Measurements from ENCODE around the gene PRKCZ.

The PRKCZ gene

GRCh38 chr1:2183937-2184334 is 133.7 kb downstream of the PRKCZ start:
- no peak for DNase-seq

DNA sequence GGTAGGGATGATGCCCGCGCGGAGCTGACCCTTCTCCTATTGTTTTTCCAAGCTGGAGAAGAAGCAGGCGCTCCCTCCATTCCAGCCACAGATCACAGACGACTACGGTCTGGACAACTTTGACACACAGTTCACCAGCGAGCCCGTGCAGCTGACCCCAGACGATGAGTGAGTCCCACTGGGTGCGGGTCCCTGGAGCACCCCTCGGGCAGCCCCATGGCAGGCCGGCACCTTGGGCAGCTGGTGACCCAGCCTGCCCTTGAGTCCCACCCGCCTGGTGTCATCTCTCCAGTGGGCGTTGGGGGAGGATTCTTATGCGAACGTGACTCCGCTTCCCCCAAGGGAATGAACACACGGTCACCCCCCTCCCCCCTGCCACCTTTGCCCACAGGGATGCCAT is 134.3 kb downstream of the PRKCZ start:
- no peak for DNase-seq

DNA sequence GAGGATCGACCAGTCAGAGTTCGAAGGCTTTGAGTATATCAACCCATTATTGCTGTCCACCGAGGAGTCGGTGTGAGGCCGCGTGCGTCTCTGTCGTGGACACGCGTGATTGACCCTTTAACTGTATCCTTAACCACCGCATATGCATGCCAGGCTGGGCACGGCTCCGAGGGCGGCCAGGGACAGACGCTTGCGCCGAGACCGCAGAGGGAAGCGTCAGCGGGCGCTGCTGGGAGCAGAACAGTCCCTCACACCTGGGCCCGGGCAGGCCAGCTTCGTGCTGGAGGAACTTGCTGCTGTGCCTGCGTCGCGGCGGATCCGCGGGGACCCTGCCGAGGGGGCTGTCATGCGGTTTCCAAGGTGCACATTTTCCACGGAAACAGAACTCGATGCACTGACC is 134.7 kb downstream of the PRKCZ start:
- DNase-seq: no peak

- no peak for DNase-seq
These were observed 136.0 kb downstream of the PRKCZ start for GRCh38 chr1:2185880-2186855.

DNA sequence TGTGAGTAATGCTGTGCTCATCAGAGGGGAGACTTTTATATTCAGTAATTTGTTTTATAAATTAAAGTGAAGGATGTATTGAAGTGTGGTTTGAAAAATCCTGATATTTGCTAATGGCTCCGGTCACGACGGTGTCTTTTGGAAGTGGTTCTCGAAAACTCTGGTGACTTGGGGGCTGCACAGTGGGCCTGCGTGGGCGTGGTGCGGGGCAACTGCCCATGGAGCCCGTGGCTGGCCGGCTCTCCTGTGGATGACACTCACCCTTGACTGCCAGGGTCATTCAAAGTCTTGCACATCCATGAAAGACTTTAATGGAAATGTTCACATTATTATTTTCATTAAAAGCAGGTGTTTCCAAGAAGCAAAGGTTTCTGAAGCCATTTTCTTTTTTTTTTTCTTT is 136.7 kb downstream of the PRKCZ start:
- no peak for DNase-seq

DNA sequence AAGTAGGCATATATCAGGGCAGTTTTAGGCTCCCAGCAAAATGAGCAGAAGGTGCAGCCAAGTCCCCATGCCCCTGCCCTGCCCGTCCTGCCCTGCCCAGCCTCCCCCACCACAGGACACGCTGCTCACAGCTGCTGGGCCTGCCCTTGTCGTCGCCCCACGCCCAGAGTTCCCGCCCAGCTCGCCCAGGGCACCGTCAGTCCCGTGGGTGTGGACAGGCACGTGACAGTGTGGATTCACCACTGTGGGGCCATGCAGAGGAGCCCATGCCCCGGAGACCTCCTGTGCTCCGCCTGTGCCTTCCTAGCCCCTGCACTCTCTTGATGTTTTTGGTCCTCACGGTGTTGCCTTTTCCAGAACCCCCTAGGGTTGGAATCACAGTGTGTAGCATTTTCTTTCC is 137.4 kb downstream of the PRKCZ start:
- no peak for DNase-seq

DNA sequence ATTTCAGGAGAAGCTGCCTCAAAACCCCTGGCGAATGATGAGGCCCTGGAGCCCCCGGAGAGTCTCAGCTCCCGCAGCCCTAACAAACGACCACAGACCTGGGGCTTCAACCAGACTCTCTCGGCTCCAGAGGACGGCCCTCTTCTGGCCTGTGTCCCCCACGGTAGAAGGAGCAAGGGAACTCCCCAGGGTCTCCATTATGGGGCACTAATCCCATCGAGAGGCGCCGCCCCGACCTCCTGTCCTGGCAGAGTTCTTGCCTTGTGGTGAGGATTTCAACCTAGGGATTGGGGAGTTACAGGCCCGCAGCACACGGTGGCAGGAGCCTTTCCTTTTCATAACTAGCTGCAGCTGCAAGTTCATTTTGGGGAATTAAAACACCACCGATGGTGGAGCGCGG is 138.1 kb downstream of the PRKCZ start:
- no peak for DNase-seq

DNA sequence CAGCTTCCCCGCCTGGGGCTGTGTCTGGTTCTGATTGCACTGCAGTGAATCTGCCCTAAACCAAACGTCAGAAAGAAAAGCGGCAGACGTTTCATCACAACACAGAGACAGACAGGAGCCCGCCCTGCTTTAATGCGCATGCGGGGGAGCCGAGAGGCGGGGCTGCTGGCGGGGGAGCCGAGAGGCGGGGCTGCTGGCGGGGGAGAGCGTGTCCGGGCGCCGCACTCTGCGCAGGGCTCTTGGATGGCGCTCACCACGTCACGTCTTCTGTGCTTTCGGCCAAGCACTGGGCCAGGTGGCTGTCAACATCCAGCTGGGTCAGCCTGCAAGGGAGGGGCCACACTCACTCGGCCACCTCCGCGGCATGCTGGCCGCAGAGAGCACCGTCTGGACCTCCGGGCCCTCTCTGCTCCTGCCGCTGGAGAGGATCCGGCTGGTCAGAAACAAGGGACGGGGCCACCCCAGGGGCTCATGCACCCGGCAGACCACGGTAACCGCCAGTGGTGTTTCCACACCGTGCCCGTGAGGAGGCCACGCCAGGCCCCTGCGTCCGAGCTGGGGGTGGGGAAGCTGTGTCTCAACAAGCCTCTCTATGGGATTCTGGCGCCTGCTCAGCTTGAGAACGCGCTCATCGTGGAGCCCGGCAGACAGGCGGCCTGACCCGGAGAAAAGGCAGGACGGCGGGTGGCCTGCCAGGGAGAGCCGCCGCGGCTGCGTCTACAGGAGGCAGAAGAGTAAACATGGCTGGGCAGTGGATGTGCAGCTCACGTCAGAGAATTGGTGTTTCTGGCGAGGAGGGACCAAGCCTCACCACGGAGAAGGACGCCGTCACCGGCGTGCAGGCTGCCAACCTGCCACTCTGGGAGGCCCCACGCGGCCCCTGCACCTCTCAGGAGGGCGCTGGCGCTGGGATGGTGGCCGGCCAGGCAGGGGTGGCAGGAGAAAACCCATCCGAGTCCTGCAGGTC is 139.5 kb downstream of the PRKCZ start:
- peak; percentile 37 for DNase-seq

- DNase-seq: no peak
These were observed 140.3 kb downstream of the PRKCZ start for GRCh38 chr1:2190491-2190976.

DNA sequence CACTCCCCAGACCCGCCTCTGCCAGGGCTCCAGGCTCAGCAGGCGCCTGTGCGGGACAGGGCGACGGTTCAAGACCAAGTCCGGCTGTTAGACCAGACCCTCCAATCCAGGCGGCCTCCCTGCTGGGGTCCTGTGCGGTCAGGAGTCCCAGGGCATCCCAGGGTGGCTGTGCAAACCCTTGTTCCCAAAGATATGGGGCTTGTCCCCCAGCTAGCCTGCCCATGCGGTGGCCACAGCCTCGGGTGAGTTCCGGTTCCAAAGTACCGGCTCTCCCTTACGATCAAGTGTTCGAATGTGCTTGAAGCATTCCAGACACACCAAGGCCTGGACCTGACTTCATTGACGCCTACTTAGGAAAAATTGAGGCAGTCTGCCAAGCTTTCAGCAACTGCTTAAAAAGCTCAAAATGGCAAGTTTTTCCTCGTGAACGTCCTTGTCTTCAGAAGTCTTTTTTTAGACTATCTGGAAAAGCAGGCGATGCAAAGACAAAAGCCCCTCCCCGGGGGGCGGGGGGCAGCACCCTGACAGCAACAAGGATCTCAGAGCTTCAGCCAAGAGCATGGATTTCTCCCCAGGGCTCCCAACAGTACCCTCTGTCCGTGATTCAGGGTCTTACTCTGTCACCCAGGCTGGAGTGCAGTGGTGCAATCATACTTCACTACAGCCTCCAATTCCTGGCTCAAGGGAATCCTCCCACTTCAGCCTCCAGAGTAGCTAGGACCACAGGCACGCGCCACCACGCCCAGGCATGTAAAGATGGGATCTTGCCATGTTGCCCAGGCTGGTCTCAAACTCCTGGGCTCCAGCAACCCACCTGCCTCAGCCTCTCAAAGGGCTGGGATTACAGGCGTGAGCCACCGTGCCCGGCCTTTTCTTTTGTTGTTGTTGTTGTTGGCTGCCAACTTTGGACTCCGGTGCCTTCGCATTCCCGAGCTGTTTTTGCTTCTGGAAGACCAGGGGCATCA is 142.1 kb downstream of the PRKCZ start:
- no peak for DNase-seq

GRCh38 chr1:2193514-2194281 is 143.5 kb downstream of the PRKCZ start:
- no peak for DNase-seq

DNA sequence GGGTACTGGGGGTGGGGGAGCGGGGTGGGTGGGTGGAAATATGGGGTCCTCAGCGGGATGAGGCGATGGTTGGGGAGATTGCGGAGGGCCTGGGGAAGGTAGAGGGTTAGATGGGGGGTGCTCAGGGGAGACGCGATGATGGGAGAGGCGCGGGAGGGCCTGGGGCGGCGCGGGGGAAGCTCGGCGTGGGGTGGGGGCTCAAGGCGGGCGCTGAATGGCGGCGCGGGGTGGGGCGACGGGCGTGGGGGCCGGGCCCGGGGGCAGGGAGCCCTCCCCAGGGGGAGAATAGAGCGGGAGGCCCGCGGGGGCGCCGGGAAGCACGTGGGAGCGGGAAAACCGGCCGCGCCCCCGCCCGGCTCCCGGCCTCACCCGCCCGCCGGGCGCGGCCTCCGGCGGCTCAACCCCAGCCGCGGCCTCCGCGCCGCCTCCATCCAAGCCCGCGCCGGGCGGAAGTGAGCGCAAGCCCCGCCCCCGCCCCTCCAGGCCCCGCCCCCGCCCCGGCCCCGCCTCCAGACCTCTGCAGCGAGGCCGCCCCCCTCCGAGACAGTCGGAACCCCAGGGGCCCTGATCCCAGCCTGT is 144.2 kb downstream of the PRKCZ start, which contains the start of gene FAAP20:
TSS of gene FAAP20 (minus strand) at position 454 of the 579 bp plus-strand sequence. CDS start at position 431, 23 bp downstream.
- DNase-seq: peak; percentile 55

DNA sequence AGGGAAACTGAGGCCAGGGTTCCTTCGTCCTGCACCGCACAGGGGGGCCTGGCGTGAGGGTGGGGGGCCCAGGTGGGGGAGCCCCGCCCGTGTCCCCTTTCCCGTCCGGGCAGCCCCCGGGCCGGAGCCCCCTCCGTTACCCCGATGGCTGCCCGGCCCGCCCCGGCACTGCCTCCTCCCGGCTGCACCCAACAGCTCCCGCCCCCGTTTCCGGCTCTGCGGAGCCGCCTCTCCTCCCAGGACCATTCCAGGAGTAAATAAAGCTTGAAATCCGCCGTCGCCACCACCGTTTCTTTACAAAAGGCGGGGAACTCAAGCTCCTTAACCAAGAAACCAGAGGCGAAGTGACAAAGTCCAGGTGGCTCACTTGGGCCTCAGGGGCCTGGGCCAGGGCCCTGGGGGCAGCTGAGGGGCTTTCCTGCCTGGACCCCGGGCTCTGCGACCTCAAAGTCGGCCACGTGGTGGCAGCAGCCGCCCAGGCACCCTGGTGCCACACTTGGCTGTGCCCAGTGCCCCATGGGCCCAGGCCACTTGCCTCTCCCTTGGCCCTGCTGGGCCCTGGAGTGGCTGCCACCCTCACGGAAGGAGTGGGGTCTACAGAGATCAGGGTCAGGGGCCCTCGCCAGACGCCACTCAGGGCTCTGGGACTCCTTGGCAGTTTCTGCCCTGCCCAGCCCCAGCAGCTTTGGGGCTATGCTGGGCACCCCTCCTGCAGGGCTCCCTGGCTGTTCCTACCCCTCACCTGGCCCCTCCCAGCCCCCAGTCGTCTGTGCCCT is 144.9 kb downstream of the PRKCZ start:
- DNase-seq: peak; percentile 55

DNA sequence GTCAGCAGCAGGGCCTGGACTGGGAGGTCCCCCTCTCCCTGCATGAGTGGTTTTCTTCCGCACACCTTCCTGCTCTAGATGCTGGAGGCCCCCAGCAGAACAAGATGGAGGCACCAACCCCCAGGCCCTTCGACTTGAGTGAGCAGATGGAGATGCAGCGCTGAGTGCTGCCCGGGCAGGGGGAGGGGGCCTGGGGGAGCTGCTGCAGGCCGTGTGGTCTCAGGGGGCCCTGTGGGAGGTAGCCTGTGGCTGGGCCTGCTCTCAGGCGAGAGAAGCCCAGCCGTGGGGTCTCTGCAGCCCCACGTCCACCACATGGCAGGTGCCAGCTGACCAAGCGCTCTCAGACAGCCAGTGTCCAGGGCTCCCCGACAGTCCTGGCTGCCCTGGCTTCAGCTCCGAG is 145.6 kb downstream of the PRKCZ start:
- no peak for DNase-seq

GRCh38 chr1:2196901-2197638 is 146.9 kb downstream of the PRKCZ start:
- no peak for DNase-seq

DNA sequence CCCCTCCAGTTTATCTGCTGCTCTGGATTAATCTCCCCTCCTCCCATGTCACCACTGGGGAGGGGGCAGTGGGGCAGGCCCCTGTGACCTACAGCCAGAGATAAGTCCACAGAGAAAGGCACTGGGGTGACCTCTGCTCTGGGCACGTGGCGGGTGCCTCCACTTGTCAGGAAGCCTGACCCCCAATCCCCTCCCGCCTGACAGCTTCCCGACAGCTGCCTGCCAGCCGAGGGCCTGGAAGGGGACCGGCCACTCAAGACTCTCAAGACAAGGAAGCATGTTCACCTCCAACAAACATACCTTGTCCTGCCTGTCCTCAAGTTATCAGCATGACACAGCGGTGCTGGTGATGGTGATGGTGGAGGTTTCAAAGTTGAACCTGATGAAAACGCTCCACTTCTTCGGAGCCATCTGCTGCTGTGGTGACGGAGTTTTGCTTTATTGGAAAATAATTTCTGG is 147.5 kb downstream of the PRKCZ start:
- no peak for DNase-seq

DNA sequence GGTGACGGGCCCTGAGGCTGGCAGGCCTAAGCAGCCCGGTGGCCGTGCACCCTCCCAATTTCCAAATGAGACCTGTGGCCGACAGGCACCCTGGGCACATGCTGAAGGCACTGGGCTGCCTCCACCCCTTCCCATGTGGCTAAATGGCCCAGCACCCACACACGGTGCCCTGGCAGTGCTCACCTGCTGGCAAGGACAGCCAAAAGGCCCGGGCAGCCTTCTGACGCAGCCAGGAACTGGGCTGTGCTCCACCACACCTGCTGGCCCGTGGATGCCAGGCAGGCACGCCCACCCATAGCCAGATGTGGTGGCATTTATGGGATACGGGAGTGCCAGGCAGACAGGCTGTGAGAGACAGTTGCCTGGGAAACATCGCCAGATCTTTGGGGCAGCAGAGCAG is 148.4 kb downstream of the PRKCZ start:
- no peak for DNase-seq

DNA sequence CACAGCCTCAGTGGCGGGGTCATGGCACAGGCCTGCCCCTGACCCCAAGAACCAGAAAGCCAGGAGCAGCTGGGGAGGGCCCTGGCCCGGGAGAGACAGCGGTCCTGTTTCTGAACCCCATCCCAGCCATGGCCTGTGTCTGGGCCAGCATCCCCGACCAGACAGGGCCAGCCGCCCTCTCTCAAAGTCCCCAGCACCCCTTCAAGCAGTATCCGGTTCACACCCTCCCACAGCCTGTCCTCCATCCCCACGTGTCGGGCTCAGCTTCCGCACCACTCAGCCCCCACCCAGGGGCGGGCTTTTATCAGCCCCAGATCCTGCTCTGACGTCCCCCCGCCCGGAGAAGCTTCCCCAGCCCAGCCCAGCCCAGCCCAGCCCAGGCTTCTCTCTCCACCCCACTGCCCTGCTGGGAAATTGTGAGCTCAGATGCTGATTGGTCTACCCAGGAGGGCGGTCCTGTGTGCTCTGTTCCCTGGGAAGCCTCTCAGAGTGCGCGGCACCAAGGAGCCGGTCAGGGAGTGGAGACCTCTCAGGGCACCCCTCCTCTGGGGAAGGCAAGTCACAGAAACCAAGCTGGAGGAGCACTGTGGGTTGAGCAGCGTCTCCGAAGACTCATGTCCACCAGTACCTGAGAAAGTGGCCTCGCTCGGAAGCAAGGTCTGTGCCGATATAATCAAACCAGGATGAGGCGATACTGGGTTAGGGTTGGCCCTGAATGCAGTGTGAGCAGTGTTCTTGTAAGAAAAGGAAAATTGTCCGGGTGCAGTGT is 149.0 kb downstream of the PRKCZ start:
- peak; percentile 42 for DNase-seq

Measured in NCI-H1048 (cell line).